H9 (cell line): ENCODE measurements around the gene POR. TPM values are rescaled to one million over a fixed set of nuclear protein-coding genes. Genes with fewer than 3 reads are reported as not detected.

Experiments used
- DNase-seq: peaks from one replicate; pipeline ENCODE4 v3.0.0-alpha.2; 2017
- H2AFZ ChIP-seq: one replicate; pipeline ENCODE4 v1.6.1; 2013; ENCODE audit warnings: mild to moderate bottlenecking, low read length, control low read depth, moderate library complexity
- H2AK5ac ChIP-seq: 2 replicates; pipeline ENCODE4 v1.6.1; 2013; ENCODE audit warnings: low read length, control low read depth, mixed read lengths; ENCODE audit not compliant: insufficient read length
- H2BK120ac ChIP-seq: one replicate; pipeline ENCODE4 v1.6.1; 2013; ENCODE audit warnings: low read depth, mild to moderate bottlenecking, low read length, control low read depth, inconsistent platforms; ENCODE audit not compliant: poor library complexity, severe bottlenecking
- H2BK12ac ChIP-seq: 2 replicates; pipeline ENCODE4 v1.6.1; 2013; ENCODE audit warnings: low read length, control low read depth, mixed read lengths, low read depth; ENCODE audit not compliant: insufficient read length
- H2BK15ac ChIP-seq: 2 replicates; pipeline ENCODE4 v1.6.1; 2013; ENCODE audit warnings: low read depth, low read length, control low read depth
- H2BK20ac ChIP-seq: one replicate; pipeline ENCODE4 v1.6.1; 2013; ENCODE audit warnings: low read depth, mild to moderate bottlenecking, low read length, control low read depth, inconsistent platforms; ENCODE audit not compliant: poor library complexity, severe bottlenecking
- H2BK5ac ChIP-seq: 2 replicates; pipeline ENCODE4 v1.6.1; 2013; ENCODE audit warnings: low read length, control low read depth, mixed read lengths; ENCODE audit not compliant: insufficient read length
- H3K14ac ChIP-seq: 2 replicates; pipeline ENCODE4 v1.6.1; 2013; ENCODE audit warnings: low read length, control low read depth; ENCODE audit not compliant: insufficient read depth
- H3K18ac ChIP-seq: 2 replicates; pipeline ENCODE4 v1.6.1; 2013; ENCODE audit warnings: low read depth, mild to moderate bottlenecking, mixed read lengths, low read length, control low read depth; ENCODE audit not compliant: insufficient read length
- H3K23ac ChIP-seq: 2 replicates; pipeline ENCODE4 v1.6.1; 2013; ENCODE audit warnings: low read length, control low read depth, mixed read lengths, low read depth; ENCODE audit not compliant: insufficient read length
- H3K23me2 ChIP-seq: 2 replicates; pipeline ENCODE4 v1.6.1; 2013; ENCODE audit warnings: low read depth, mild to moderate bottlenecking, mixed read lengths, low read length, control low read depth; ENCODE audit not compliant: insufficient read length, poor library complexity, severe bottlenecking
- H3K27ac ChIP-seq: 2 replicates; pipeline ENCODE4 v1.5.1; 2013; ENCODE audit warnings: low read length, control low read depth, mixed read lengths, low read depth; ENCODE audit not compliant: insufficient read length
- H3K27me3 ChIP-seq: 2 replicates; pipeline ENCODE4 v1.6.1; 2013; ENCODE audit warnings: low read length, control low read depth, inconsistent platforms; ENCODE audit not compliant: insufficient read depth
- H3K4ac ChIP-seq: 2 replicates; pipeline ENCODE4 v1.6.1; 2013; ENCODE audit warnings: low read depth, mild to moderate bottlenecking, control low read depth, inconsistent platforms, low read length, moderate library complexity
- H3K4me1 ChIP-seq: 2 replicates; pipeline ENCODE4 v1.6.1; 2013; ENCODE audit warnings: low read length, control low read depth, inconsistent platforms; ENCODE audit not compliant: insufficient read depth
- H3K4me2 ChIP-seq: 2 replicates; pipeline ENCODE4 v1.6.1; 2013; ENCODE audit warnings: low read length, control low read depth, mixed read lengths; ENCODE audit not compliant: insufficient read length, insufficient read depth
- H3K56ac ChIP-seq: 2 replicates; pipeline ENCODE4 v1.6.1; 2013; ENCODE audit warnings: low read depth, mild to moderate bottlenecking, mixed read lengths, low read length, control low read depth; ENCODE audit not compliant: insufficient read length
- H3K79me1 ChIP-seq: 2 replicates; pipeline ENCODE4 v1.6.1; 2013; ENCODE audit warnings: low read depth, mild to moderate bottlenecking, moderate library complexity, low read length, control low read depth, inconsistent platforms; ENCODE audit not compliant: insufficient read depth, poor library complexity, severe bottlenecking
- H3K79me2 ChIP-seq: 2 replicates; pipeline ENCODE4 v1.6.1; 2013; ENCODE audit warnings: low read length, control low read depth, inconsistent platforms; ENCODE audit not compliant: insufficient read depth
- H3K9ac ChIP-seq: 2 replicates; pipeline ENCODE4 v1.6.1; 2013; ENCODE audit warnings: low read length, control low read depth, mixed read lengths; ENCODE audit not compliant: insufficient read length; ENCODE audit errors: extremely low read depth
- H3K9me3 ChIP-seq: one replicate; pipeline ENCODE4 v1.6.1; 2013; ENCODE audit warnings: low read depth, low read length, inconsistent platforms; ENCODE audit not compliant: control insufficient read depth
- H3T11ph ChIP-seq: one replicate; pipeline ENCODE4 v1.6.1; 2013; ENCODE audit warnings: mild to moderate bottlenecking, low read length, control low read depth, inconsistent platforms
- H4K20me1 ChIP-seq: one replicate; pipeline ENCODE4 v1.6.1; 2013; ENCODE audit not compliant: control insufficient read depth, insufficient read length, insufficient read depth
- H4K5ac ChIP-seq: 2 replicates; pipeline ENCODE4 v1.6.1; 2013; ENCODE audit warnings: low read depth, mild to moderate bottlenecking, mixed read lengths, low read length, control low read depth; ENCODE audit not compliant: insufficient read length
- H4K8ac ChIP-seq: replicated peaks from 2 replicates; pipeline ENCODE4 v1.6.1; 2013; ENCODE audit warnings: low read length, control low read depth, mixed read lengths, low read depth; ENCODE audit not compliant: insufficient read length
- H4K91ac ChIP-seq: 2 replicates; pipeline ENCODE4 v1.6.1; 2013; ENCODE audit warnings: low read depth, mild to moderate bottlenecking, moderate library complexity, mixed read lengths, low read length, control low read depth; ENCODE audit not compliant: insufficient read length
- H3K27ac Mint-ChIP-seq, 3 experiments: 2 replicates in 2 of 3; 3 replicates in 1 of 3; pipeline ENCODE4 v1.8.0; 2020 to 2021; ENCODE audit warnings: mixed read lengths in 3 of 3, mild to moderate bottlenecking in 1 of 3, moderate library complexity in 1 of 3
- H3K27me3 Mint-ChIP-seq: 2 replicates; pipeline ENCODE4 v1.8.0; 2021; ENCODE audit warnings: low read depth, mild to moderate bottlenecking, moderate library complexity, mixed read lengths
- H3K36me3 Mint-ChIP-seq, 3 experiments: 2 replicates in 2 of 3; 3 replicates in 1 of 3; pipeline ENCODE4 v1.8.0; 2020 to 2021; ENCODE audit warnings: low read depth in 3 of 3, mixed read lengths in 3 of 3; ENCODE audit not compliant: insufficient read depth in 1 of 3
- H3K4me1 Mint-ChIP-seq, 2 experiments: 2 replicates each; pipeline ENCODE4 v1.8.0; 2020; ENCODE audit warnings: mixed read lengths in 2 of 2
- H3K4me3 Mint-ChIP-seq, 2 experiments: 2 replicates in 1 of 2; 3 replicates in 1 of 2; pipeline ENCODE4 v1.8.0; 2020 to 2021; ENCODE audit warnings: mild to moderate bottlenecking in 2 of 2, mixed read lengths in 2 of 2, moderate library complexity in 1 of 2
- H3K9me3 Mint-ChIP-seq, 2 experiments: 2 replicates in 1 of 2; 3 replicates in 1 of 2; pipeline ENCODE4 v1.8.0; 2020; ENCODE audit warnings: mild to moderate bottlenecking in 2 of 2, mixed read lengths in 2 of 2, moderate library complexity in 1 of 2
- CTCF ChIP-seq: fragments of 200-600 bp; sonication (generic); conservative IDR thresholded peaks from 3 replicates; pipeline ENCODE4 v1.8.0; 2021; ENCODE audit warnings: antibody characterized with exemption, mild to moderate bottlenecking
- WGBS: extraction: QIAGEN DNeasy Blood & Tissue Kit; methylation state at CpG from one replicate; pipeline ENCODE4 v1.1.7; 2013; ENCODE audit warnings: missing lambda C conversion rate, low lambda C conversion rate, mixed read lengths; ENCODE audit not compliant: insufficient read length; ENCODE audit errors: extremely low coverage; 5-methylcytosine and 5-hydroxymethylcytosine counted together
- total RNA-seq: library from RNA; stranded (reverse); gene quantifications from 2 replicates; pipeline ENCODE4 v1.2.1, GENCODE V29; 2021

The POR gene
- total RNA-seq, 1 experiment from 2014 or later: 128 TPM

- no peak overlapping the region for H4K5ac ChIP-seq
- no peaks in the 10 kb centered on the region for H3K9me3 Mint-ChIP-seq
- H2BK15ac ChIP-seq: no peak overlapping the region
- no peak overlapping the region for H2AFZ ChIP-seq
- H3K36me3 Mint-ChIP-seq: peaks cover 8 to 24% (median 22%) of the 10 kb centered on the region in 3 experiments
- DNase-seq: no peak
- no peak overlapping the region for H3K56ac ChIP-seq
- no peak overlapping the region for H3K27ac ChIP-seq
- H3K79me2 ChIP-seq: no peaks in the 10 kb centered on the region
- H3K27ac Mint-ChIP-seq: no peak overlapping the region; a peak in 1 of 7 replicates
- H3K23ac ChIP-seq: no peak overlapping the region
- H3K14ac ChIP-seq: no peak overlapping the region
- H3K4ac ChIP-seq: no peak overlapping the region
- H2BK12ac ChIP-seq: no peak overlapping the region
- peaks cover 15% of the 10 kb centered on the region for H3K23me2 ChIP-seq
- no peaks in the 10 kb centered on the region for H4K20me1 ChIP-seq
- H4K8ac ChIP-seq: no peak overlapping the region
- H2BK20ac ChIP-seq: no peak overlapping the region
- H3K9ac ChIP-seq: no peak overlapping the region
- no peak overlapping the region for H3T11ph ChIP-seq
- no peak overlapping the region for H3K4me2 ChIP-seq
- no peak for TF ChIP-seq CTCF
- no peaks in the 10 kb centered on the region; the same call in 1 of the 2 replicates for H3K27me3 Mint-ChIP-seq
- H3K4me3 Mint-ChIP-seq: no peak overlapping the region
- no peaks in the 10 kb centered on the region for H3K27me3 ChIP-seq
- WGBS: no CpG with 5 or more reads among the region's 4 CpGs
- H3K4me1 ChIP-seq: no peaks in the 10 kb centered on the region
- H3K9me3 ChIP-seq: no peaks in the 10 kb centered on the region
- H2BK120ac ChIP-seq: no peak overlapping the region
- H2AK5ac ChIP-seq: no peak overlapping the region
- H3K18ac ChIP-seq: no peak overlapping the region
- H4K91ac ChIP-seq: no peak overlapping the region
- H2BK5ac ChIP-seq: no peak overlapping the region
- no peaks in the 10 kb centered on the region for H3K79me1 ChIP-seq
- H3K4me1 Mint-ChIP-seq: peaks cover 9 to 24% of the 10 kb centered on the region in 2 experiments
Measured at GRCh38 chr7:75996476-75996875, 81.5 kb downstream of the POR start.
